Skeletal muscle tissue (tissue), 4 donors: ENCODE results near the gene PCGF5. TPM values are rescaled to one million over a fixed set of nuclear protein-coding genes. Genes with fewer than 3 reads are reported as not detected.
A peak's percentile ranks its signal among the peaks of the same experiment; 100 is the strongest.

Experiments used
- H3K27ac ChIP-seq: one replicate; pipeline ENCODE4 v1.7.0; 2013; ENCODE audit warnings: mild to moderate bottlenecking, low read depth, low read length, inconsistent platforms
- H3K27me3 ChIP-seq, 3 donors: one replicate each; pipeline ENCODE4 v1.7.0; 2013; ENCODE audit warnings: low read length in 3 of 3; ENCODE audit not compliant: control insufficient read depth in 3 of 3, insufficient read depth in 3 of 3
- H3K36me3 ChIP-seq, 3 donors: one replicate each; pipeline ENCODE4 v1.7.0; 2013; ENCODE audit warnings: low read length in 3 of 3; ENCODE audit not compliant: control insufficient read depth in 3 of 3, insufficient read depth in 3 of 3
- H3K4me1 ChIP-seq, 3 donors: one replicate each; pipeline ENCODE4 v1.7.0; 2013; ENCODE audit warnings: low read length in 3 of 3, mild to moderate bottlenecking in 3 of 3; ENCODE audit not compliant: control insufficient read depth in 3 of 3, insufficient read depth in 3 of 3
- H3K4me3 ChIP-seq, 3 donors: one replicate each; pipeline ENCODE4 v1.7.0; 2013; ENCODE audit warnings: low read length in 3 of 3
- H3K9ac ChIP-seq, 3 donors: one replicate each; pipeline ENCODE4 v1.7.0; 2013; ENCODE audit warnings: low read length in 3 of 3, mild to moderate bottlenecking in 3 of 3, moderate library complexity in 2 of 3, low read depth in 1 of 3
- H3K9me3 ChIP-seq, 3 donors: one replicate each; pipeline ENCODE4 v1.7.0; 2013; ENCODE audit warnings: low read length in 3 of 3; ENCODE audit not compliant: control insufficient read depth in 3 of 3
- total RNA-seq: library from RNA; depleted of rRNA; stranded (reverse); fragments of >200 nt; gene quantifications from one replicate; pipeline ENCODE4 v1.2.3, GENCODE V29; 2014
- donor health status: Osteomylitis.

PCGF5 gene
- total RNA-seq, 1 donor from 2014 or later, result 16.2 TPM

- no peaks in the 10 kb centered on the region for H3K4me1 ChIP-seq
- H3K27me3 ChIP-seq, result no peaks in the 10 kb centered on the region
- H3K4me3 ChIP-seq, result no peak overlapping the region
- no peak overlapping the region for H3K27ac ChIP-seq
- H3K9ac ChIP-seq, result no peak overlapping the region
- no peaks in the 10 kb centered on the region for H3K9me3 ChIP-seq
- H3K36me3 ChIP-seq, result peaks cover 2 to 15% (median 10%) of the 10 kb centered on the region in 3 donors
These were observed 51.4 kb downstream of the PCGF5 start for GRCh38 chr10:91271886-91272285.

- Histone ChIP-seq H3K9me3 (no peaks in the 10 kb centered on the region), H3K4me1 (peaks cover 21 to 36% (median 25%) of the 10 kb centered on the region in 3 donors), H3K27ac (no peak overlapping the region), H3K27me3 (no peaks in the 10 kb centered on the region), H3K36me3 (no peaks in the 10 kb centered on the region), H3K4me3 (no peak overlapping the region), H3K9ac (no peak overlapping the region)
These were observed 64.1 kb downstream of the PCGF5 start for GRCh38 chr10:91284486-91285090.

GRCh38 chr10:91286572-91286971 is 66.1 kb downstream of the PCGF5 start:
- Histone ChIP-seq H3K4me3 (no peak overlapping the region), H3K27ac (peak overlapping the region; percentile 41), H3K9ac (no peak overlapping the region)

GRCh38 chr10:91287276-91287675 is 66.8 kb downstream of the PCGF5 start:
- no peak overlapping the region for H3K9ac ChIP-seq
- peak overlapping the region in 2 of 3 donors; percentile 23 to 37 for H3K4me3 ChIP-seq
- H3K4me1 ChIP-seq, result peaks cover 26 to 50% (median 36%) of the 10 kb centered on the region in 3 donors
- H3K36me3 ChIP-seq, result no peaks in the 10 kb centered on the region
- no peaks in the 10 kb centered on the region for H3K27me3 ChIP-seq
- H3K27ac ChIP-seq, result peak overlapping the region; percentile 41
- no peaks in the 10 kb centered on the region for H3K9me3 ChIP-seq

More at GRCh38 chr10:91286572-91286971, 66.1 kb downstream of the PCGF5 start:
- no peaks in the 10 kb centered on the region for H3K27me3 ChIP-seq
- H3K36me3 ChIP-seq, result no peaks in the 10 kb centered on the region
- no peaks in the 10 kb centered on the region for H3K9me3 ChIP-seq
- peaks cover 26 to 50% (median 36%) of the 10 kb centered on the region in 3 donors for H3K4me1 ChIP-seq

GRCh38 chr10:91287912-91288311 is 67.4 kb downstream of the PCGF5 start:
- H3K9me3 ChIP-seq, result no peaks in the 10 kb centered on the region
- H3K4me1 ChIP-seq, result peaks cover 26 to 50% (median 36%) of the 10 kb centered on the region in 3 donors
- peak overlapping the region in 2 of 3 donors; percentile 23 to 37 for H3K4me3 ChIP-seq
- no peaks in the 10 kb centered on the region for H3K36me3 ChIP-seq
- H3K27me3 ChIP-seq, result no peaks in the 10 kb centered on the region
- no peak overlapping the region for H3K9ac ChIP-seq
- H3K27ac ChIP-seq, result peak overlapping the region; percentile 41

GRCh38 chr10:91289305-91289704 is 68.8 kb downstream of the PCGF5 start:
- Histone ChIP-seq H3K4me3 (no peak overlapping the region), H3K9me3 (no peaks in the 10 kb centered on the region), H3K27me3 (no peaks in the 10 kb centered on the region), H3K9ac (no peak overlapping the region), H3K27ac (no peak overlapping the region), H3K4me1 (peaks cover 26 to 50% (median 36%) of the 10 kb centered on the region in 3 donors), H3K36me3 (no peaks in the 10 kb centered on the region)

- no peak overlapping the region for H3K27ac ChIP-seq
- H3K36me3 ChIP-seq, result no peaks in the 10 kb centered on the region
- no peaks in the 10 kb centered on the region for H3K27me3 ChIP-seq
- no peak overlapping the region for H3K9ac ChIP-seq
- H3K9me3 ChIP-seq, result no peaks in the 10 kb centered on the region
- H3K4me3 ChIP-seq, result no peak overlapping the region
- peaks cover 26 to 45% (median 36%) of the 10 kb centered on the region in 3 donors for H3K4me1 ChIP-seq
These were observed 70.1 kb downstream of the PCGF5 start for GRCh38 chr10:91290607-91291006.

GRCh38 chr10:91294134-91294906 is 73.9 kb downstream of the PCGF5 start:
- no peaks in the 10 kb centered on the region for H3K27me3 ChIP-seq

GRCh38 chr10:91295346-91295745 is 74.9 kb downstream of the PCGF5 start:
- Histone ChIP-seq H3K27me3 (no peaks in the 10 kb centered on the region), H3K9ac (no peak overlapping the region), H3K4me3 (no peak overlapping the region), H3K27ac (no peak overlapping the region), H3K4me1 (peaks cover 7 to 18% (median 15%) of the 10 kb centered on the region in 3 donors), H3K36me3 (no peaks in the 10 kb centered on the region), H3K9me3 (no peaks in the 10 kb centered on the region)

More at GRCh38 chr10:91294134-91294906, 73.9 kb downstream of the PCGF5 start:
- no peak overlapping the region for H3K9ac ChIP-seq
- no peak overlapping the region for H3K27ac ChIP-seq
- H3K4me1 ChIP-seq, result peaks cover 15 to 28% (median 24%) of the 10 kb centered on the region in 3 donors
- H3K4me3 ChIP-seq, result no peak overlapping the region
- no peaks in the 10 kb centered on the region for H3K36me3 ChIP-seq
- H3K9me3 ChIP-seq, result no peaks in the 10 kb centered on the region

GRCh38 chr10:91296471-91296870 is 76.0 kb downstream of the PCGF5 start:
- H3K9me3 ChIP-seq, result no peaks in the 10 kb centered on the region
- no peak overlapping the region for H3K9ac ChIP-seq
- no peak overlapping the region for H3K27ac ChIP-seq
- no peaks in the 10 kb centered on the region for H3K36me3 ChIP-seq
- peaks cover 7 to 12% (median 11%) of the 10 kb centered on the region in 3 donors for H3K4me1 ChIP-seq
- no peaks in the 10 kb centered on the region for H3K27me3 ChIP-seq
- H3K4me3 ChIP-seq, result no peak overlapping the region
